ENCODE data around the gene TSPAN5.

The TSPAN5 gene

DNA sequence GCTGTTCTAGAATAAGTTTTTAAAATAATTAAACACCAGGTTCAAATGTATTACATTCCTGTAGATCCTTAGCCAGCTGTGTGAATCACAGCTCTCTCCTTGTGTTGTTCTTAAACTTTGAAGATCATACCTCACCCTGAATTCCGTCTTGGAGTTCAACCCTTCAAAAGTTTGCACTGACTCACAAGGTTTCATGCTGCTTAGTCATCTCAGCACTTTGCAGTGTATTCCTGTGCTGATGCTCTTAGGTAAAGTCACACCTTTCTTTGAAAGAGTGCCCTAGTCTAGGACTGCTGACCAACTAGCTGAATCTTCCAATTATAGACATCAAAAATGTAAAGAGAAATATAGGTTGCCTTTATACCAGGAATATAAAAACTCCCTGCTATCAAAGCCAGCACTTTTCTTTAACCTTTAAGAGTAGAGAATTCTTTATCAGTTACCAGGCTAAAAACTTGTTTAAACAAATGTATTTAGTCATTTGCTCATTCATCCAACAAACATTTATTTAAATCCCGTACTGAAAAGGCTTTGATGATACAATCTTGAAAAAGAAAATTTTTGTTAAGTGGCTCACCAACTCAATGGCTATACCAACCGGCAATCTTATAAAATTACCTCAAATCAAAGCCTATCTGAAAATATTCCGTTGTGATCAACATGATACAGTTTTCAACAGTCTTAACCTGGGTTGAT, 227.6 kb downstream of the TSPAN5 start:
- DNase-seq = no peak

DNA sequence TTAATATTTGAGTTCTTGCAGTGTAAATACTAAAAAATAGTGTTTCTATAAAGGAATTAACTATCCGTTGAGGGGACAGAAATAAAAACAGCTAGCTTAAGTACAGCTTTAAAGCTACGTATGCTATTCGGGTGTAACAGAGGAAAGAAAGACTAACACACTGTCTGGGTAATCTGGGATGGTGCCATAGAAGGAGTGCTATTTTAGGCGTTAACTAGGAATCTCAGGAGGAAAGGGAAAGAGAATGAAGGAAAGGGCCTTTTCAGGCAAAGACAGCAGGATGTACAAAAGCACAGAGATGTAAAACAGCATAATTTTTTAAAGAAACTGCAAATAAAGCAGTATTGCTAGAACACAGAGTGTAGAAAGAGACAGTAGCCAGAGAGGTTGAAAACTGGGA, 235.4 kb downstream of the TSPAN5 start:
- DNase-seq = no peak

DNA sequence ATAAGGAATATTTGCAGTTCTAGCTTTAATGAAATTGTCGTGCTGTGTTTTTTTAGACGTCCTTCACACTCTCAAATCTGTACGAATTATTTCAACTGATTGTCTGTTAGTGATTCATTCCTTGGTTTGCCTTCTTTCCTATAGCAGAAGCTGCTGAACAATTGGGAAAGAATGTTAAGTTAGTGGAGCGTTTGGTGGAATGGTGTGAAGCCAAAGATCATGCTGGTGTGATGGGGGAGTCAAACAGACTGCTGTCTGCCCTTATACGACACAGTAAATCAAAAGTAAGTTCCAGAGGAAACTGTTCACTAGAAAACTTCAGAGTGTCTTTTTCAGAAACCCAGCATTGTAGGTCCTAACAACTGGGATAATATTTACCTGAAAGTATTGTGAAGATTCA, 237.3 kb downstream of the TSPAN5 start:
- no peak for DNase-seq

Data from NCI-H1694 treated with DMSO at 0.1 percent for 48 hours (cell line).